ENCODE data around the gene THRA.
A peak's percentile ranks its signal among the peaks of the same experiment; 100 is the strongest.

The THRA gene

DNA sequence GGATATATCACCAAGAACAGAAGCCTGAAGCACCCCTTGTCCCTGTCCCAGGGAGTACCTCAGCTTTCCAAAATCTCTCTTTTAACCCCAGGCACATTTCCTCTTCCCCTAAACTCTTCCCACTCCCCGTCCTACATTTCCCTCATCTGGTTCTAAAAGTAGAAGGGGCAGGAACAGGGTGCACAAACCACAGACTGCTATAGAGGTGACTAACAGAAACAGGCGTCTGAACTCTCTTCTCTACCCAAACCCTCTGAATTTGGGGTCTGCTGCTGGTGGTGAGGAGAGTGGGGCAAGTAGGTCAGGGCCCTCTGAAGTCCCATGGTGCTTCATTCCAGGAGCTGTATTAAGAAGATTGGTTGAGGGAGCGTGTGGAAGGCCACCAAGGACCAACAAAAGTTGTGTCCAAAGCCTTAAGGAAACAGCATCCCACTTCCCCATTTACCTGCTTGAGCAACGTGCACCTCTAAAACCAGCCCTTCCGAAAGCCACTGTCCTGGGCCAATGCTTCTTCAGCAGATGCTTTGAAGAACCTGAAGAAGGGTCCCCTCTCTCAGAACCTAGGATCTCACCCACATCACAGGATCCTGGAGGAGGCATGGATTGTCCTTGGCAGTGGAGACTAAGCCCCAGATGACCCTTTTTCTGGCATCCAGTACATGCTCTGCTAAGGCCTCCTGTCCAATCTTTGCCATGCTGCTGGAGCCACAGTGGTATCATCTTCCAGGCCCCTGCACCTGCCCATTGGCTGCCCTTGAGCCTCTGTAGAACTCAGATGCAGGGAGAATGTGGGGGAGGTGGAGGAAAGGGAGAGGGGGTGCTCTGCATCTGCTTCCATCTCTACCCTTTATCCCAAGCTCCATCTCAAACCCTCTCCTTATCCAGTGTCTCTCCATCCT lies 43.3 kb downstream of the THRA start:
- in situ Hi-C loops (cut with HindIII; ENCODE audit: low pct_ligation_motif_present, low sequenced_read_pairs): no loop called here
- DNase-seq: no peak
- no peaks in the 10 kb centered on the region for H3K36me3 ChIP-seq (replicated peaks)
- H3K27me3 ChIP-seq (replicated peaks): no peaks in the 10 kb centered on the region
- no peak overlapping the region for H3K27ac ChIP-seq
- no peak overlapping the region for H3K4me3 ChIP-seq (ENCODE audit: low read depth, low read length)
- no peak for TF ChIP-seq CTCF (IDR thresholded peaks at IDR 0.05; ENCODE audit: low read depth, low read length, missing control alignments)

DNA sequence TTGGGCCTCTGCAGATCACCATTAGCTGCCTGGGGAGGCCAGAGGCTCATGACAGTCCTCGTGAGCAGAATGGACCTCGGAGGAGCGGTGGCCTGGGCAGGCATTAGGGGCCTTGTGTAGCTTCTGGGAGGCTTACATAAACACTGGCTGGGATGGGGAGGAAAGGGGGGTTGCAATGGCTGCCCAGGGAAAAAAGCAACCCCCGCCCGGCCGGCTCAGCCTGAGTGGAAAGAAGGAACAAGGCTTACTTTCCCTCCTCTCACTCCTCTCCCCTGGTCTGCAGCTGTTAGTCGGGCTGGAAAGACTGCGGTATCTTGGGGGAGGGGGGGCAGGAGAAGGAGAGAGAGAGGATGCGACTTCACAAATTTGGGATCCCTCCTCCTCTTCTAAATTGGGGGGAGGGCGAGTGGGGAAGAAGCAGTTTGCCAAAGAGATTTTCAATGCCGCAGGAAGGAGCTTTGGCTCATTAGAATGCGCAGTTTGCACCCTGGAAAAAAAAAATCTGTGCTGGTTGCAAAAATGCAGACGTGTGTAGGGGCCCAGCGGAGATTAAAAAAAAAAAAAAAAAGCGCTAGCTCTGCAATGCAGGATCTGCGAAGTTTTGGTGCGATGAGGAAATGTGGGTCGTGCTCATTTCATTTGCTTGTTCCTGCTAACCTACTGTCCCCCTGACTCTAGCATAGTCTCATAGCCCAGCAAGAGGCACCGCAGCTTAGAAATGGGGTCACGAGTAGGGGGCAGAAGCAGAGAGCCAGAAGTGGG lies 44.2 kb downstream of the THRA start:
- no peak overlapping the region for H3K27ac ChIP-seq
- H3K36me3 ChIP-seq (replicated peaks): no peaks in the 10 kb centered on the region
- no peaks in the 10 kb centered on the region for H3K27me3 ChIP-seq (replicated peaks)
- DNase-seq: no peak
- in situ Hi-C loops (cut with HindIII; ENCODE audit: low pct_ligation_motif_present, low sequenced_read_pairs): no loop called here
- no peak overlapping the region for H3K4me3 ChIP-seq (ENCODE audit: low read depth, low read length)
- TF ChIP-seq CTCF (IDR thresholded peaks at IDR 0.05; ENCODE audit: low read depth, low read length, missing control alignments): no peak

GRCh38 chr17:40107522-40108174 lies 44.9 kb downstream of the THRA start:
- DNase-seq: no peak
- TF ChIP-seq CTCF (IDR thresholded peaks at IDR 0.05; ENCODE audit: low read depth, low read length, missing control alignments): no peak
- no peak overlapping the region for H3K4me3 ChIP-seq (ENCODE audit: low read depth, low read length)
- no peaks in the 10 kb centered on the region for H3K27me3 ChIP-seq (replicated peaks)
- no peaks in the 10 kb centered on the region for H3K36me3 ChIP-seq (replicated peaks)
- in situ Hi-C loops (cut with HindIII; ENCODE audit: low pct_ligation_motif_present, low sequenced_read_pairs): no loop called here
- peak overlapping the region; percentile 25 for H3K27ac ChIP-seq

DNA sequence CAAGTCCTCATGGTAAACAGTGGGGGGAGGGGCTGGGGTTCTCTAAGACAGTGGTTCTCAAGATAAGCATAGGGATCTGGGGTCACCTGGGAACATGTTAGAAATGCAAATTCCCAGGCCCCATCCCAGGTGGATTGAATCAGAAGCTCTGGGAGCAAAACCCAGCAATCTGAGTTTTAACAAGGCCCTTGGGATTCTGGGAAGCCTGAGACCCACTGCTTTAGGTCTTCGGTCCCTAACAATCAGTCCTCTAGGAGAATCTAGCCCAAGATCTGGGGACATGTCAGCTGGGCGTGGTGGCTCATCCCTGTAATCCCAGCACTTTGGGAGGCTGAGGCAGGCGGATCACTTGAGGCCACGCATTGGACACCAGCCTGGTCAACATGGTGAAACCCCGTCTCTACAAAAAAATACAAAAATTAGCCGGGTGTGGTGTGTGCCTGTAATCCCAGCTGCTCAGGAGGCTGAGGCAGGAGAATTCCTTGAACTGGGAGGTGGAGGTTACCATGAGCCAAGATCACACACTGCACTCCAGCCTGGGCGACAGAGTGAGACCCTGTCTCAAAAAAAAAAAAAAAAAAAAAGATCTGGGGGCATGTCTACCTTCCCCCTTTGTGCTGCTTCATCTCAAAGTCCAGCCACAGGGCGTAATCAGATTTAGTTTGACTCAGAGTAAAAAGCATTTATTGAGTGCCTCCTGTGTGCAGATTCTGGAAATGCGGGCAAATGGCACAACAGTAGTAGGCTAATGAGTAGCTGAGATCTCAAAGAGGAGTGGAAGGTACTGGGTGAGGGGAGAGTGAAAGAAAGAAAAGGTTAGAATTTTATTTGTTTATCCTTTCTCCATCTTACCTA lies 46.4 kb downstream of the THRA start:
- no peaks in the 10 kb centered on the region for H3K36me3 ChIP-seq (replicated peaks)
- TF ChIP-seq CTCF (IDR thresholded peaks at IDR 0.05; ENCODE audit: low read depth, low read length, missing control alignments): peak; percentile 31
- in situ Hi-C loops (cut with HindIII; ENCODE audit: low pct_ligation_motif_present, low sequenced_read_pairs): no loop called here
- H3K27ac ChIP-seq: no peak overlapping the region
- H3K27me3 ChIP-seq (replicated peaks): no peaks in the 10 kb centered on the region
- no peak for DNase-seq
- no peak overlapping the region for H3K4me3 ChIP-seq (ENCODE audit: low read depth, low read length)
